Measurements from ENCODE around the gene RAB8B. TPM values are rescaled to one million over a fixed set of nuclear protein-coding genes. Genes with fewer than 3 reads are reported as not detected.
A peak's percentile ranks its signal among the peaks of the same experiment; 100 is the strongest.

The RAB8B gene
- polyA plus RNA-seq, 3 donors: 22.0 to 77.3 (median 58.9) TPM

GRCh38 chr15:63197626-63198025 is 8.2 kb downstream of the RAB8B start:
- TF ChIP-seq, protein P1, sequence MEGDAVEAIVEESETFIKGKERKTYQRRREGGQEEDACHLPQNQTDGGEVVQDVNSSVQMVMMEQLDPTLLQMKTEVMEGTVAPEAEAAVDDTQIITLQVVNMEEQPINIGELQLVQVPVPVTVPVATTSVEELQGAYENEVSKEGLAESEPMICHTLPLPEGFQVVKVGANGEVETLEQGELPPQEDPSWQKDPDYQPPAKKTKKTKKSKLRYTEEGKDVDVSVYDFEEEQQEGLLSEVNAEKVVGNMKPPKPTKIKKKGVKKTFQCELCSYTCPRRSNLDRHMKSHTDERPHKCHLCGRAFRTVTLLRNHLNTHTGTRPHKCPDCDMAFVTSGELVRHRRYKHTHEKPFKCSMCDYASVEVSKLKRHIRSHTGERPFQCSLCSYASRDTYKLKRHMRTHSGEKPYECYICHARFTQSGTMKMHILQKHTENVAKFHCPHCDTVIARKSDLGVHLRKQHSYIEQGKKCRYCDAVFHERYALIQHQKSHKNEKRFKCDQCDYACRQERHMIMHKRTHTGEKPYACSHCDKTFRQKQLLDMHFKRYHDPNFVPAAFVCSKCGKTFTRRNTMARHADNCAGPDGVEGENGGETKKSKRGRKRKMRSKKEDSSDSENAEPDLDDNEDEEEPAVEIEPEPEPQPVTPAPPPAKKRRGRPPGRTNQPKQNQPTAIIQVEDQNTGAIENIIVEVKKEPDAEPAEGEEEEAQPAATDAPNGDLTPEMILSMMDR (IDR thresholded peaks at IDR 0.05): no peak
- Histone ChIP-seq H3K4me1 (ENCODE audit: control insufficient read depth in 1 of 2, insufficient read depth in 2 of 2, low read length in 2 of 2) (peaks cover 59 to 73% of the 10 kb centered on the region in 2 donors), H3K4me2 (replicated peaks; ENCODE audit: extremely low read depth, low read length, poor library complexity, severe bottlenecking) (no peak overlapping the region), H3K4me3 (replicated peaks in 1 of 3; ENCODE audit: low read depth in 2 of 3, low read length in 3 of 3) (no peak overlapping the region), H3K9me3 (replicated peaks in 1 of 2; ENCODE audit: control insufficient read depth in 1 of 2, insufficient read depth in 1 of 2, low read length in 2 of 2) (no peaks in the 10 kb centered on the region), H3K9ac (ENCODE audit: insufficient read depth, low read length, poor library complexity, severe bottlenecking) (no peak overlapping the region), H3K27ac (ENCODE audit: low read depth in 1 of 2, low read length in 2 of 2) (peak overlapping the region in 1 of 2 donors; percentile 8), H4K20me1 (ENCODE audit: insufficient read depth, low read length) (peaks cover 99% of the 10 kb centered on the region), H3K36me3 (replicated peaks in 1 of 2; ENCODE audit: control insufficient read depth in 1 of 2, insufficient read depth in 2 of 2, low read length in 2 of 2) (peaks cover 5 to 10% of the 10 kb centered on the region in 2 donors), H3K79me2 (ENCODE audit: insufficient read depth, low read length) (peaks cover 100% of the 10 kb centered on the region), H3K27me3 (ENCODE audit: control insufficient read depth in 2 of 2, insufficient read depth in 2 of 2, low read length in 2 of 2) (no peaks in the 10 kb centered on the region), H2AFZ (ENCODE audit: insufficient read depth, low read depth, low read length, poor library complexity, severe bottlenecking) (no peak overlapping the region)
- no CpG with 5 or more reads among the region's 1 CpG for WGBS (ENCODE audit: insufficient coverage)
- Mint-ChIP-seq H3K9me3 (no peaks in the 10 kb centered on the region), H3K27me3 (ENCODE audit: low read depth in 3 of 3) (no peaks in the 10 kb centered on the region), H3K4me1 (peaks cover 83% of the 10 kb centered on the region), H3K36me3 (peaks cover 22 to 32% of the 10 kb centered on the region in 2 donors), H3K27ac (peak overlapping the region in 3 of 7 donors; percentile 15 to 82 (median 78)), H3K4me3 (peak overlapping the region in 1 of 2 donors; percentile 36)
- intact Hi-C loops (cut with micrococcal nuclease): loop anchor here in 1 of 2 donors (10.0 kb wide), 1 partner anchor 307 kb away; the partner anchor contains the start of gene USP3
- no peak for DNase-seq

GRCh38 chr15:63198371-63199250 is 9.2 kb downstream of the RAB8B start:
- H3K36me3 ChIP-seq (replicated peaks in 1 of 2; ENCODE audit: control insufficient read depth in 1 of 2, insufficient read depth in 2 of 2, low read length in 2 of 2): peaks cover 5 to 10% of the 10 kb centered on the region in 2 donors
- no CpG with 5 or more reads among the region's 8 CpGs for WGBS (ENCODE audit: insufficient coverage)
- peaks cover 56 to 73% of the 10 kb centered on the region in 2 donors for H3K4me1 ChIP-seq (ENCODE audit: control insufficient read depth in 1 of 2, insufficient read depth in 2 of 2, low read length in 2 of 2)
- no peak overlapping the region for H3K9ac ChIP-seq (ENCODE audit: insufficient read depth, low read length, poor library complexity, severe bottlenecking)
- Mint-ChIP-seq H3K27me3 (ENCODE audit: low read depth in 3 of 3) (no peaks in the 10 kb centered on the region), H3K4me3 (no peak overlapping the region), H3K27ac (peak overlapping the region in 5 of 7 donors; percentile 15 to 54 (median 36)), H3K36me3 (peaks cover 20 to 29% of the 10 kb centered on the region in 2 donors), H3K9me3 (no peaks in the 10 kb centered on the region), H3K4me1 (peaks cover 81% of the 10 kb centered on the region)
- H4K20me1 ChIP-seq (ENCODE audit: insufficient read depth, low read length): peaks cover 99% of the 10 kb centered on the region
- no peak overlapping the region for H2AFZ ChIP-seq (ENCODE audit: insufficient read depth, low read depth, low read length, poor library complexity, severe bottlenecking)
- TF ChIP-seq, protein P1 (IDR thresholded peaks at IDR 0.05): no peak
- no peaks in the 10 kb centered on the region for H3K27me3 ChIP-seq (ENCODE audit: control insufficient read depth in 2 of 2, insufficient read depth in 2 of 2, low read length in 2 of 2)
- H3K4me2 ChIP-seq (replicated peaks; ENCODE audit: extremely low read depth, low read length, poor library complexity, severe bottlenecking): no peak overlapping the region
- no peak overlapping the region for H3K4me3 ChIP-seq (replicated peaks in 1 of 3; ENCODE audit: low read depth in 2 of 3, low read length in 3 of 3)
- no peaks in the 10 kb centered on the region for H3K9me3 ChIP-seq (replicated peaks in 1 of 2; ENCODE audit: control insufficient read depth in 1 of 2, insufficient read depth in 1 of 2, low read length in 2 of 2)
- peak overlapping the region in 1 of 2 donors; percentile 27 for H3K27ac ChIP-seq (ENCODE audit: low read depth in 1 of 2, low read length in 2 of 2)
- peaks cover 100% of the 10 kb centered on the region for H3K79me2 ChIP-seq (ENCODE audit: insufficient read depth, low read length)
- intact Hi-C loops (cut with micrococcal nuclease): loop anchor here in 1 of 2 donors (10.0 kb wide), 1 partner anchor 306 kb away; the partner anchor contains the start of gene USP3
- no peak for DNase-seq
